ENCODE results near the gene STX18.
"Not testable (repeated sequence)": the region's sequence is repeated elsewhere in the genome, so short reads cannot be mapped to it uniquely, and the experiment has no call there.

STX18 gene

GRCh38 chr4:4477796-4478195, 64.1 kb downstream of the STX18 start:
- no peak for DNase-seq

GRCh38 chr4:4477391-4477790, 64.5 kb downstream of the STX18 start:
- no peak for DNase-seq

GRCh38 chr4:4474476-4474875, 67.4 kb downstream of the STX18 start:
- DNase-seq, result no peak

GRCh38 chr4:4472344-4472958, 69.4 kb downstream of the STX18 start:
- DNase-seq, result no peak

- no peak for DNase-seq
Measured at GRCh38 chr4:4471195-4471594, 70.7 kb downstream of the STX18 start.

GRCh38 chr4:4470208-4470607, 71.6 kb downstream of the STX18 start:
- DNase-seq, result no peak

GRCh38 chr4:4465238-4465637, 76.6 kb downstream of the STX18 start:
- DNase-seq, result not testable (repeated sequence)

GRCh38 chr4:4462970-4463369, 78.9 kb downstream of the STX18 start:
- DNase-seq, result no peak

GRCh38 chr4:4461850-4462249, 80.0 kb downstream of the STX18 start:
- no peak for DNase-seq

GRCh38 chr4:4461178-4461577, 80.7 kb downstream of the STX18 start:
- no peak for DNase-seq

GRCh38 chr4:4460759-4461158, 81.1 kb downstream of the STX18 start:
- DNase-seq, result no peak

- no peak for DNase-seq
Measured at GRCh38 chr4:4459181-4459580, 82.7 kb downstream of the STX18 start.

- DNase-seq, result no peak
Measured at GRCh38 chr4:4457803-4458553, 83.9 kb downstream of the STX18 start.

GRCh38 chr4:4456816-4457578, 84.9 kb downstream of the STX18 start:
- no peak for DNase-seq

GRCh38 chr4:4456351-4456750, 85.5 kb downstream of the STX18 start:
- no peak for DNase-seq

- DNase-seq, result no peak
Measured at GRCh38 chr4:4455210-4455865, 86.5 kb downstream of the STX18 start.

- no peak for DNase-seq
Measured at GRCh38 chr4:4446434-4446833, 95.4 kb downstream of the STX18 start.

GRCh38 chr4:4443821-4444220, 98.0 kb downstream of the STX18 start:
- DNase-seq, result no peak

- DNase-seq, result no peak
Measured at GRCh38 chr4:4440333-4441061, 101.4 kb downstream of the STX18 start.

GRCh38 chr4:4439782-4440181, 102.1 kb downstream of the STX18 start:
- DNase-seq, result no peak

- no peak for DNase-seq
Measured at GRCh38 chr4:4438891-4439290, 103.0 kb downstream of the STX18 start.

GRCh38 chr4:4437798-4438470, 103.9 kb downstream of the STX18 start:
- DNase-seq, result no peak
